Neutrophil (primary cell): ENCODE measurements around the gene SH3RF3.

Source experiments
- H3K27ac ChIP-seq: fragments of 200-600 bp; sonication (generic); 2 replicates; pipeline ENCODE4 v1.5.1; 2016; ENCODE audit warnings: mild to moderate bottlenecking, moderate library complexity
- H3K27me3 ChIP-seq: fragments of 200-600 bp; sonication (generic); 2 replicates; pipeline ENCODE4 v1.6.0; 2016; ENCODE audit warnings: mild to moderate bottlenecking
- H3K36me3 ChIP-seq: fragments of 200-600 bp; sonication (generic); 2 replicates; pipeline ENCODE4 v1.5.1; 2017
- H3K4me1 ChIP-seq, 2 experiments: fragments of 200-600 bp in 1 of 2; sonication (generic) in 1 of 2; 1 replicate in 1 of 2; 2 replicates in 1 of 2; pipeline versions ENCODE4 v1.5.1 to v1.6.1; 2013 to 2016; ENCODE audit warnings: low read depth in 1 of 2, low read length in 1 of 2, mild to moderate bottlenecking in 1 of 2, moderate library complexity in 1 of 2; ENCODE audit not compliant: control insufficient read depth in 1 of 2, insufficient read depth in 1 of 2
- H3K4me3 ChIP-seq, 2 experiments: fragments of 200-600 bp in 1 of 2; sonication (generic) in 1 of 2; 1 replicate in 1 of 2; 2 replicates in 1 of 2; pipeline ENCODE4 v1.5.1; 2013 to 2016; ENCODE audit warnings: low read depth in 1 of 2, low read length in 1 of 2, mild to moderate bottlenecking in 1 of 2, moderate library complexity in 1 of 2
- H3K9me3 ChIP-seq: fragments of 200-600 bp; sonication (generic); 2 replicates; pipeline ENCODE4 v1.5.1; 2016
- TF ChIP-seq, protein P1 (sequence below): fragments of 200-600 bp; sonication (generic); IDR thresholded peaks from 2 replicates; pipeline ENCODE4 v1.5.1; 2016; ENCODE audit warnings: antibody characterized with exemption

The SH3RF3 gene

DNA sequence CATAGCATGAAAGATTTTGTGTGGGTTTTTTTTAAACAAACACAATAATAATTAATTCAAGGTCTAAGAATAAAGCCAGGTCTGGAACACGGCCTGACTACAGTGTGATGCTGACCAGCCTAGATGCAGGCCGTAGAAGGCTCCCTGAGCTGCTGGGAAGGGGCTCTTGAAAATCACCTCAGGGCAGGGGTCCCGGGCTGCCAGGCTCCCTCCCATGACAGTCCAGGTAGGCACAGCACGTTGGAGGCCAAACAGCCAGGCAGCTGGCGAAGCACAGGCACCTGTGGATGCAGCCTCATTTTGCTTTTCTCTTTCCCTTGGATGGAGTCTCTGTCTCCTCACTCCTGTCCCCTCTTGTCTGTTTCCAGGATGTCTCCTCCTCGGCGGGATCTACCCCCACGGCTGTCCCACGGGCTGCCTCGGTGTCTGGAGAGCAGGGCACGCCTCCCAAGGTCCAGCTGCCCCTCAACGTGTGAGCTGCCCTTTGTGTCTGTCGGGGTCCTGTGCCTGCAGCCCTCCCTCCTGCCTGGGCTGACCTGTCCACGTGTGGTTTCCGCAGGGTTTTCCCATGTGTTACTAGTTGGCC lies 290.3 kb downstream of the SH3RF3 start:
- no peaks in the 10 kb centered on the region for H3K27me3 ChIP-seq
- no peak overlapping the region for H3K4me3 ChIP-seq
- TF ChIP-seq, protein P1, sequence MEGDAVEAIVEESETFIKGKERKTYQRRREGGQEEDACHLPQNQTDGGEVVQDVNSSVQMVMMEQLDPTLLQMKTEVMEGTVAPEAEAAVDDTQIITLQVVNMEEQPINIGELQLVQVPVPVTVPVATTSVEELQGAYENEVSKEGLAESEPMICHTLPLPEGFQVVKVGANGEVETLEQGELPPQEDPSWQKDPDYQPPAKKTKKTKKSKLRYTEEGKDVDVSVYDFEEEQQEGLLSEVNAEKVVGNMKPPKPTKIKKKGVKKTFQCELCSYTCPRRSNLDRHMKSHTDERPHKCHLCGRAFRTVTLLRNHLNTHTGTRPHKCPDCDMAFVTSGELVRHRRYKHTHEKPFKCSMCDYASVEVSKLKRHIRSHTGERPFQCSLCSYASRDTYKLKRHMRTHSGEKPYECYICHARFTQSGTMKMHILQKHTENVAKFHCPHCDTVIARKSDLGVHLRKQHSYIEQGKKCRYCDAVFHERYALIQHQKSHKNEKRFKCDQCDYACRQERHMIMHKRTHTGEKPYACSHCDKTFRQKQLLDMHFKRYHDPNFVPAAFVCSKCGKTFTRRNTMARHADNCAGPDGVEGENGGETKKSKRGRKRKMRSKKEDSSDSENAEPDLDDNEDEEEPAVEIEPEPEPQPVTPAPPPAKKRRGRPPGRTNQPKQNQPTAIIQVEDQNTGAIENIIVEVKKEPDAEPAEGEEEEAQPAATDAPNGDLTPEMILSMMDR, result no peak
- no peak overlapping the region for H3K27ac ChIP-seq
- H3K9me3 ChIP-seq, result no peaks in the 10 kb centered on the region
- H3K36me3 ChIP-seq, result no peaks in the 10 kb centered on the region
- H3K4me1 ChIP-seq, result no peaks in the 10 kb centered on the region

DNA sequence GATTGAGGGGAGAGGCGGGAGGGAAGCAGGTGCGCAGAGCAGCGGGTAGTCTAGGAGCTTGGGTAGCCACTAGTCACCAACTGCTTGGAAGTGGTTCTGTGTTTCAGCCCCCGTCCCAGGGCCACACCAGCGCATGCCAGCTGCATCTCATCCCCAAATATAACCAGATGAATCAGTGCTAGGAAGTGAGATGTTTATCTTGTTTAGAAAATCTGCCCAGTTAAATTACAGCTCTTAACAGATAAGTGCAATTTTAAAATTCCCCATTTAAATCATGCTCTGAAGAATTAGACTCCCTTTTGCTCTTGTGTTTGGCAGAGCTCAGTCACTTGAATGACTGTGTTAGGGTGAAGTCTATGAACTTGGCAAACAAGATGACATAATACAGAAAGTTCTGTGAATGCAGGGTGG lies 291.0 kb downstream of the SH3RF3 start:
- Histone ChIP-seq H3K4me3 (no peak overlapping the region), H3K27me3 (no peaks in the 10 kb centered on the region), H3K9me3 (no peaks in the 10 kb centered on the region), H3K27ac (no peak overlapping the region), H3K4me1 (no peaks in the 10 kb centered on the region), H3K36me3 (no peaks in the 10 kb centered on the region)
- TF ChIP-seq, protein P1, result no peak

DNA sequence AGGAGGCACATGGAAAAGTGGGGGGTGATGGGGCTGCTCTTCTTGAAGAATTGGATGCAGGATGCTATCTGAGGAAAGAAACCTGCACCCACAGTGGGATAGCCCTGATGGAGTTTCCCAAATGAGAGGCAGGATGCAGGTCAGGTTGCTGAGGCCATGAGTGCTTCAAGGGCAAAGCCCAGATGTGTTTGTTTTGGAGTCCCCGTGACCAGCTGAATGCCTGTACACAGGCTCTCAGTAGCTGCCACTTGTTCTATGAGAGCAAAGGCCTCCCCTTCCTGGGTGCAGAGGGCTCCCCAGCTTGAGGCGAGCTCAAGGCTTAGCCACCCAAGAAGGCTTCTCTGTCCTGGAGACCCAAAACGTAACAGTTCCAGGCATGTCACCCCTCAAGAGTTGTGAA lies 292.1 kb downstream of the SH3RF3 start:
- no peaks in the 10 kb centered on the region for H3K4me1 ChIP-seq
- no peak overlapping the region for H3K27ac ChIP-seq
- H3K9me3 ChIP-seq, result no peaks in the 10 kb centered on the region
- no peak overlapping the region for H3K4me3 ChIP-seq
- TF ChIP-seq, protein P1, result no peak
- H3K36me3 ChIP-seq, result no peaks in the 10 kb centered on the region
- H3K27me3 ChIP-seq, result no peaks in the 10 kb centered on the region

DNA sequence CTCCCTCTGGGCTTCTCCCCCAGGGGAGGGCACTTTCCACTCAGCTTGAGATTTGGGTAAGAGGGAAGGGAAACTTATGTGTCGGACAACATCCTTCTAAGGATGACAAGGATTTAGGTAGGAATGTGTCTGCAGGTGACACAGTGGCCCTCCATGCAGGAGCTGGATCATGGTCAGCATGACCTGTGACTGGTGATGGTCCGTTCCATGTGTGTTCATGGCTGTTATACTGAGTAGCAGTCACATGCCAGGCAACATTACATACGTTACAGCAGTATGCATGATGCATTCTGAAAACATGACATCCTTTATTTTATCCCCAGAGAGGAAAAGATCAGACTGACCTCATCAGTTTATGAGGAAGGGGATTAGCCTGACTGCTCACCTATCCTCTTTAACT lies 292.6 kb downstream of the SH3RF3 start:
- TF ChIP-seq, protein P1, result no peak
- Histone ChIP-seq H3K36me3 (no peaks in the 10 kb centered on the region), H3K27me3 (no peaks in the 10 kb centered on the region), H3K27ac (no peak overlapping the region), H3K4me3 (no peak overlapping the region), H3K9me3 (no peaks in the 10 kb centered on the region), H3K4me1 (no peaks in the 10 kb centered on the region)

DNA sequence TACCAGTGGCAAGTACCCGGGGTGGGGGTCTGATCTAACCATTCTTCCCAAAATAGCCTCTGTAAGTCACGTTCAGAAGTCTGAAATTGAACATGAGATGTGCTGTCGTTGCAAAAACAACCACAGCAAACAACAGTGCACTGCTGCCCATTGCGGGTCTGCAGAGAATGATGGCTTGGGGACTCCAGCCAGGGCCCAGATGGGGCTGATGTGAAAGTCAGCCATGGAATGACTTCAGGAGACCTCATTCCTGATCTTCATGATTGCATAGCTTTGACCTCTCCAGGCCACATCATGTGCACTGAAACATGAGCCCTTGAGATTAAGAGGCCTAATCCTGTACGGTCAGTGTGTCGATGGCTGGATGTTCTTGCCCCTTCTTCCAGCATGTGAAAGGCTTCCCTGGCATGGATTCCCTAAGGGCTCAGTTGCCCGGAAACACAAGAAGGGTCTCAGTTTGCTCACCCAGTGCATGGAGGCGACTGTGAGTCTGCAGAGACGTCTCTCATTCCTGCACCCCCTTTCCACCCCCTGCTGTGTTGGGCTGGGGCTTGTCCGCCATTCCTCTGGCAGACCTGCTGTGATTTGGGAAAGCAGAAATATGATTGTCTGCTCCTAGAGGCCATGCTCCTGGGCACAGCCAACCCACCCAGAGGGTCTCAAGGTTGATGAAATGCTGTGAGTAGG lies 293.2 kb downstream of the SH3RF3 start:
- Histone ChIP-seq H3K4me1 (no peaks in the 10 kb centered on the region), H3K27me3 (no peaks in the 10 kb centered on the region), H3K36me3 (no peaks in the 10 kb centered on the region)

More for the DNA sequence above, 293.2 kb downstream of the SH3RF3 start:
- H3K9me3 ChIP-seq, result no peaks in the 10 kb centered on the region
- H3K4me3 ChIP-seq, result no peak overlapping the region
- no peak overlapping the region for H3K27ac ChIP-seq
- TF ChIP-seq, protein P1, result no peak
